NCI-H2196 (cell line): ENCODE measurements around the gene NECAB2.

ENCODE experiments used
- DNase-seq: peaks from one replicate; lab custom pipeline; 2025; ENCODE audit not compliant: unreplicated experiment; lab: John Stamatoyannopoulos, UW

Gene NECAB2

DNA sequence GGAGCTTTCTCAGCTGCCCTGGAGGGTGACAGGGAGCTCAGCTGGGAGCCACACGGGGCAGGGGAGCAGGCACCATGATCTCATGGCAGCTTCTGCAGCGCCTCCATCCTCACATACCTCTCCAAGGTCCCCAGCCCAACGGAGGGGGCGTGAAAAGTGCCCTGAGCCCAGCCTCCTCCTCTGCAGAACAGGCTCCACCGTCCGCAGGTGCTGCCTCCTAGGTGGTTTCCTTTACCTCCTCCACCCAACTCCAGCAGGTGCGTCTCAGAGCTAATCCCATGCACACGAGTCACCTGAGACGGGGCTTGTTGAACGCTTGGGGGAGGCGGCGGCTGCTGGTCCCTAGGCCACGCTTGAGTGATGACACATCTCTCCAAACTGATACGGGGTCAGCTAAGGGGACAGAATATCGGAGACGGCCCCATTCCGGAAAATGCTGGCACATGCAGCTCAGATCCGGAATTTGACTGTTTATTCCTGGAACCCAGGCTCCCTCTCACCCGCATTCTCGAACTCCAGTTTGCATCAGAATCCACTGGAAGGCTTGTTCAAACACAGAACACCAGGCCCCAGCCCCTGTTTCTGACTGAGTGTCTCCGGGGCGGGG lies 74.9 kb downstream of the NECAB2 start:
- DNase-seq, result peak; percentile 75

DNA sequence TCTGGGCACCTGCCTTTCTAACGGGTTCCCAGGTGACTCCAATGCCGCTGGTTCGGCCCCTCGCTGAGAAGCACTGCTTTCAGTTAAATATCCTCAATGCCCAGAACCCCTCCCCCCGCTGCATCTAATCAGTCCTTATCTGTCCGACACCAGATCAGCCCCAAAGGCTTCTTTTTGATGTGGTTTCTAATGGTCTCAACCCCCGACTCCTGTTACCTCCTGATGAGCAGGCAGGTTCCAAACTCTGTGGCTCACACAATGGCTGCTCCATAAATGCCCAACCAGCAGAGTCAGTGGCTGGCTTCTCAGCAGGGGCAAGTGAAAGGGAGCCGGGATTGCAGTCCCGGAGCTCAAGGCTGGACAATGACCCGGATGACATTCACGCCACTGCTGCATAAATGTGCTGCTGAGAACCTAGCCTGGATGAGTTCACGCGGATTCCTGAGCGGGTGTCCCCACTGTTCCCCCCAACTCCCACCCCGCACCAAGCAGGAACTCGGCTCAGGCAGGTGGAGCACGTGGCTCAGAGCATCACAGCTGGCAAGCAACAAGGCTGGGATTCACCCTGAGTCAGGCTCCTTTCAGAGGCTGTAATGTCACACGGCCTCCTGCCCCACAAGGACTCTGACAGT lies 75.6 kb downstream of the NECAB2 start:
- DNase-seq, result no peak

DNA sequence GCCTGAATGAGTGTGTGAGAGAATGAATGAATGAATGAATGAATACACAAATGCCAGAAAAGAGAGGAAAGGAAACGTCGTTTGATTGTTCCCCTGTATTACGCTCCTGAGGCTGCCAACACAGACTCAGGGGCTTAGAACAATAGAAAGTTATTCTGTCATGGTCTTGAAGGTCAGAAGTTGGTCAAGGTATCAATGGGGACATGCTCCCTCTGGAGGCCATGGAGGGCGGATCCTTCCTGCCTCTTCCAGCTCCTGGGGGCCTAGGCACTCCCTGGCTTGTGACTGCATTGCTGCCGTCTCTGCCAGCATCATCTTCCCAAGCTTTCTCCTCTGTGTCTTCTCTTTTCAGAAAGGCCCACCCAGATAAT lies 76.1 kb downstream of the NECAB2 start:
- DNase-seq, result no peak

DNA sequence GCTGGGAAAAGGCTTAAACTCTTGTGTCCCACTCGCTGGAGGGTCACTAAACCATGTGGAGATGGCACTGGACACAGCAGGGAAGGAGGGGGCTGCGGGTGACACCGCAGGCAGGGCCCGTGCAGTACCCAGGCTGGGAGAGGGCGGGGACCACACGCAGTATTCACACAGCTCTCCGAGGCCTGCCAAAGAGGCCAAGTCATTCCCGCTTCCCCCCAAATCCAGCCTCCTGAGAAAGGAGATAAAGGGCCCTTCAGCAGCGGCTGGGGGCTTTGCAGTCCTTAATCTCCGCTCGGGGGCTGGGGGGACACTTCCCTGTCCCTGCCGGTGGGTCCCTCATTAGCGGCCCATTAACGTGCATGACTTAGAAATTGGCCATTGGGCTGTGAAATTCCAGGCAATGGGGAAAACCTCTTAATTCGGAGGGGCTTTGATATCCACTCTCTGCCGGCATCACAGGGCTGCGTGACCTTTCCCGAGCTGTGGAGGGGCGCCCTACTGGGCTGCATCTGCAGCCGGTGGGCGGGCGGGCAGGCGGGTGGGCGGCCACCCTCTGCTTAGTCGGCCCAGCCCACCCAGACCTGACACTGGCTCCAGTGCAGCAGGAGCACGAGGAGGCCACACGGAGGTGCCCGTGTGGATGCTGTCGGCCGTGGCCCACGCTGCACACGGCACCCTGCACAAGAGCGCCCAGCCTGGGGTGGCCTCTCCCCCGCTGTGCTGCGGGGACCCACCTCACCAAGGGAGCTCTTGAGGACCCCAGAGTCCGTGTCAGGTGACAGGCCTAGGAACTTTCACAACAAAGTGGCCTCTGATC lies 77.2 kb downstream of the NECAB2 start:
- DNase-seq, result no peak

DNA sequence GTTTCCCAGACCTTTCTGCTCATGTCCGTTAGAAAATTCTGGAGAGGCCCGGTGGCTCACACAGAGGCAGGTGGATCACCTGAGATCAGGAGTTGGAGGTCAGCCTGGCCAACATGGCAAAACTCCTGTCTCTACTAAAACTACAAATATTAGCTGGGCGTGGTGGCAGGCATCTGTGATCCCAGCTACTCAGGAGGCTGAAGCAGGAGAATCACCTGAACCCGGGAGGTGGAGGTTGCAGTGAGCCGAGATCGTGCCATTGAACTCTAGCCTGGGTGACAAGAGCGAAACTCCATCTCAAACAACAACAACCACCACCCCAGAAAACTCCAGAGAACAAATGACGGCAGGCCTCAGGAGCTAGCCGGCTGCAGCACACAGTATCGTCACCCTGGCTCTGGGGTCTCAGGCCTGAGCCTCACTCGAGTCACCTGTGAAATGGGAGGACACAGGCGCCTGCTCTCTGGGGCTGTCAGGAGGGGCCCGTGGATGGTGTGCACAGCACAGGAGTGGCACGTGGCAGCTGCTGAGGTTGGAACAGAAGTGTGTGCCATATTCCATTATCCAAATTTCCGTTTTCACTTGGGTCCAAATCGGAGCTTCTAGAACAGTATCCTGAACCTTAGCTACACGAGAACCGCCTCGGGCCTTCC lies 77.9 kb downstream of the NECAB2 start:
- DNase-seq, result no peak

DNA sequence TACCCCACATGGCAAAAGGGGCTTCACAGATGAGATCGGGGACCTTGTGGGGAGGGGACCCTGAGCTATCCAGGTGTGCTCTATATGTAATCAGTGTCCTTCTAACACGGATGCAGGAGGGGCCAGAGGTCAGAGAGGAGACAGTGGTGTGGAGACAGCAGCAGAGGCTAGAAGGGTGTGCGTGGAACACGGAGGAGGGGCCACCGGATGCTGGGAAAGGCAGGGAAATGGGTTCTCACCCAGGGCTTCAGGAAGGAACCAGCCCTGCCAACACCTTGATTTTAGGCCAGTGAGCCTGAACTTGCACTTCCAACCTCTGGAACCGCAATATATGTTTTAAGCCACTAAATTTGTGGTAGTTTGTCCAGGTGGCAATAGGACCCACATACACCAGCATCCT lies 79.2 kb downstream of the NECAB2 start:
- no peak for DNase-seq

DNA sequence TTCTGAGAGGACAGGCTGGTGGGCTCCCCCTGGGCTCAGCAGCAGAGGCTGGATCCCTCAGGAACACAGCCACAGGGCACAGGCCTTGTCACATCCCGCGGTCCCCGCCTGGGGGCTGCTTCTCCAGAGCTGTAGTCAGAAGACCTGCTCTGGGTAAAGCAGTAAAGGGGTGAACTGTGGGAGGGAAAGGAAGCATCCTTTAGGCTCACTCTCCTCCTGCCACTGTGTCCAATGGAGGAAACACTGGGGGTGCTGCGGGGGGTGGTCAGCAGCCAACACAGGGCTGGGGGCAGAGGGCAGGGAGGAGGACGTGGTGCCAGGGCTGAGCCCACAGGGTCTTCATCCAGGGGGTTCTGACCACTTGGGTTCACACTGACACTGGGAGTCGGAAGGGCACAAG lies 79.6 kb downstream of the NECAB2 start:
- DNase-seq, result no peak

DNA sequence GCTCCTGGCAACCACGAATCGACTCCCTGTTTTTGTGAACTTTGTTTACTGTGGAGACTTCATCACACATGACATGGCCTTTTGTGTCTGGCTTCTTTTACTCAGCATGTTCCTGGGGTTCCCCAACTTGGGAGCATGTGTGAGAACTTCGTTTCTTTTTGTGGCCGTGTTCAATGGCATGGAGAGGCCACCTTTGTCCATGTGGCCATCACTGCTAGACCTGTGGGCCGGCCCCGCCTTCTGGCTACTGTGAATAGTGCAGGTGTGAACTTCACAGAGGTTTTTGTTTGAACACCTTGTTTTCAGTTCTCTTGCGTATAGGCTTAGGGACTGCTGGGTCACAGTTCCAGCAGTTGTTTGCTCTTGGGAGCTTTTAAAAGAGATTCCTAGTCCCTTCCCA lies 80.2 kb downstream of the NECAB2 start:
- DNase-seq, result peak; percentile 28

DNA sequence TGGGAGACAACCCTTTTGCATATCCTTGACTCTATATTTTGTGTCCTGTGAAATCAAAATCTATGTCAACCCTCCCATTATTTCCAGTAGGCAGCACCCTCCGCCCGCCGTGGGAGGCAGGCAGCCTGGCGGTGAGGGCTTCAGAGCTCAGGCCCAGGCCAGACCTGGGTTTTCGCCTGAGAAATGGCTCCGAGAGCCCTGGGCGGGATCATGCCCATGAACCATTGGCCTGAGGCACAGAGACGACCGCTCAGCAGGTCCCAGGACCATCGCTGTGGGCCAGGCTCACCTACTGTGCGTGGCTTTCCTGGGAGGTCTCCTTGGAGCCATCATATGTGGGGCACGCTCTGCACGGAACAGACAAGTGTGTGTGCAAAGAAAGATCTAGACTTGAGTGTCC lies 80.8 kb downstream of the NECAB2 start:
- DNase-seq, result no peak

DNA sequence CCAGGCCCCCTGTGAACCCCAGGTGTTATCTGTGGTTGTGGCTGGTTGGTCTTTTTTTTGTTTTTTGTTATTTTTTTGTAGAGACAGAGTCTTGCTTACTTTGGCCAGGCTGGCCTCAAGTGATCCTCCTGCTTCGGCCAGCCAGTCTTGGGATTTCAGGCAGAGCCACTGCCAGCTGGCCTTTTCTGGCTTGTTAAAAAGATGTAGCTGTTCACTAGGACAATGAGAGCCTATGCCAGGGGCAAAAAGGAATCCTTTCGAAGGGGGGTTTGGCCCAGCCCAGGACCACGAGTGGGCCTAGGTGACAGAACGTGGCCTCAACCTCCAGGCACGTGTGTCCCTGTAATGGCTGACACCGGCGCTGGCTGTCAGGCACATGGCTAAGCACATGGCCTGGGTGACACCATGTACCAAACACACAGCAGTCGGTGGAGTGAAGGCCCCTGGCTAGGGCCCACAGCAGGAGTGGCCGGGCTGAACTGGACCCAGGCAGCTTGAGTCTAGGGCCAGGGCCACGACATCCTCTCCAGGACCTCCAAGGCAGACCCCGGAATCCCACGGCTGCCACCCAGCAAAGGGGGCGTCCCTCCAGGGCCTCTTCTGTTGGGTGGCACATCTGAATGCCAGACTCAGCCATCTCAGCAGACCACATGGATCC lies 81.5 kb downstream of the NECAB2 start:
- no peak for DNase-seq

DNA sequence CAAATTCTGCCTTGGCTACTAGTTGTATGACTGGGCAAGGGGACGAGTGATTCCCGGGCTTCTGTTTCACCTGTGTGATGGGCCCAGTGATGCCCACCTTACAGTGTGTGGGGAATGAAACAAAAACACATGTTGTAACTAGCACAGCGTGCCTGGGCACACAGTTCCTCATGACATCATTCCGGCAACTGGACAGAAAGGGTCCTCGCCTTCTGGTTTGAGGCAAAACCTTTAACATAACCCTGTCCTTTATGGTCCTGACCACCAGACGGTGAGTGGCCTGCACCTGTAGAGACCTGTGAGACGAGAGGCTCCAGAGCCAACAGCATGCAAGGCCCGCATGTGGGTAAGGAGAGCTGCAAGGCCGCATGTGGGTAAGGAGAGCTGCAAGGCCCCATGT lies 82.3 kb downstream of the NECAB2 start:
- no peak for DNase-seq

DNA sequence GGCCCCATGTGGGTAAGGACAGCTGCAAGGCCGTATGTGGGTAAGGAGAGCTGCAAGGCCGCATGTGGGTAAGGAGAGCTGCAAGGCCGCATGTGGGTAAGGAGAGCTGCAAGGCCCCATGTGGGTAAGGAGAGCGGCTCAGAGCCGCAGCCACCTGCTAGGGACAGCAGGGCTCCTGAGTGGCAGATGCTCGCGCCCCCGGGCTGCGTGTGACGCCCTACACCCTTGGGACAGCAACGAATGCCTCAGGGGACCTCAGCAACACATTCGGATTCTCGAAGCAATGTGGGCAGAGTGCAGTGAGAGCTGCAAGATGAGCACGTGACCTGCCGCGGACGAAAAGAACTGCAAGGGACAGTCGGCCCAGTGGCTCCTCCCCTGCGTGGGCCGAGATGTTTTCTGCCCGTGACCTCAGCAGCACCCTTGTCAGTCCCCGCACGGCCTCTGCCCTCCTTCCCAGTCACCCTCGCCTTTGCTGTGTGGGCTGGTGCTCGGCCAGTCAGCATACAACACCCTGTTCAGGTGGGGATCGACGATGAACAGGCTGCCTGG lies 84.1 kb downstream of the NECAB2 start:
- no peak for DNase-seq
